K562 (cell line): Measurements from ENCODE around the gene TMEM116. TPM values are rescaled to one million over a fixed set of nuclear protein-coding genes. Genes with fewer than 3 reads are reported as not detected.

Source experiments
- ARID2 ChIP-seq: fragments of 450-650 bp; IDR thresholded peaks from 2 replicates; pipeline ENCODE4 v1.6.1; 2017; ENCODE audit warnings: antibody characterized with exemption, mild to moderate bottlenecking
- BMI1 ChIP-seq: fragments of 150-350 bp; IDR thresholded peaks from 2 replicates; pipeline ENCODE4 v1.6.1; 2014; ENCODE audit warnings: low read length
- CBFB ChIP-seq: sonication (generic); formaldehyde crosslinking; IDR thresholded peaks from 2 replicates; pipeline ENCODE4 v1.4.0; 2020; ENCODE audit warnings: mild to moderate bottlenecking, missing genetic modification reagents
- MBD2 ChIP-seq: sonication (generic); IDR thresholded peaks from 2 replicates; pipeline ENCODE4 v1.6.1; 2016; ENCODE audit warnings: low read depth, borderline replicate concordance
- MEF2A ChIP-seq: IDR thresholded peaks from 2 replicates; pipeline ENCODE4 v1.6.1; 2011; ENCODE audit warnings: low read depth, mild to moderate bottlenecking, low read length, moderate library complexity; ENCODE audit not compliant: control insufficient read depth
- RCOR1 ChIP-seq, 2 experiments: IDR thresholded peaks; 2 replicates each; pipeline ENCODE4 v1.6.1; 2012; ENCODE audit warnings: low read depth in 2 of 2, low read length in 2 of 2, borderline replicate concordance in 1 of 2, improper control_type of control experiment in 1 of 2
- STAT6 ChIP-seq: sonication (generic); formaldehyde crosslinking; IDR thresholded peaks from 2 replicates; pipeline ENCODE4 v1.8.1; 2023; ENCODE audit warnings: mild to moderate bottlenecking, missing genetic modification reagents
- ZBTB40 ChIP-seq, 2 experiments: fragments of 450-650 bp in 1 of 2; sonication (generic) in 1 of 2; formaldehyde crosslinking in 1 of 2; IDR thresholded peaks; 2 replicates each; pipeline versions ENCODE4 v1.7.1 to v1.9.0; 2016 to 2022; ENCODE audit warnings: inconsistent platforms in 1 of 2, mild to moderate bottlenecking in 1 of 2, missing genetic modification reagents in 1 of 2
- ZNF696 ChIP-seq: fragments of 250-450 bp; sonication (Bioruptor Pico); conservative IDR thresholded peaks from 2 replicates; pipeline ENCODE4 v1.4.0; 2020; ENCODE audit warnings: mild to moderate bottlenecking, moderate library complexity
- polyA plus RNA-seq, 8 experiments: library from polyadenylated mRNA; depleted of rRNA in 4 of 8; stranded (reverse) in 5 of 8; unstranded in 3 of 8; fragments of >200 nt; fragmentation: Nextera tagmentation in 2 of 8; fragmentation: Illumina TruSeq in 1 of 8; extraction: Ambion mirVana in 2 of 8; extraction: Trizol in 1 of 8; gene quantifications; 2 replicates each; pipeline versions ENCODE4 v1.2.1 to v1.2.3, GENCODE V29; 2011 to 2014; ENCODE audit warnings: inconsistent platforms in 1 of 8, missing spikeins in 1 of 8
- total RNA-seq, 7 experiments: library from RNA; depleted of rRNA in 6 of 7; stranded (reverse); fragments of >200 nt in 6 of 7; fragmentation: Illumina TruSeq in 2 of 7; extraction: Trizol in 2 of 7; gene quantifications; 2 replicates each; pipeline versions ENCODE4 v1.2.1 to v1.2.3, GENCODE V29; 2011 to 2021; ENCODE audit warnings: low replicate concordance in 1 of 7

TMEM116 gene
- total and polyA plus RNA-seq, 9 of the 15 experiments (the other 6 are each of a cell fraction or from before 2014, with no cell fraction given): 5.2 to 78.6 (median 13.9) TPM

GRCh38 chr12:112012775-112013600 is at the start of gene TMEM116, which contains the start of gene ERP29 (continued):
- TF ChIP-seq ZBTB40 (IDR thresholded peaks at IDR 0.05) (peak; percentile 39), ZBTB40 (CRISPR knock-in tag; IDR thresholded peaks at IDR 0.05) (no peak), ARID2 (peak; percentile 74), MBD2 (peak; percentile 68; the same call in 1 of the 2 replicates), STAT6 (CRISPR knock-in tag) (peak; percentile 85; the same call in 1 of the 2 replicates), MEF2A (peak; percentile 4; the same call in 1 of the 2 replicates), ZNF696 (no peak), BMI1 (no peak), CBFB (CRISPR knock-in tag) (no peak), RCOR1 (IDR thresholded peaks at IDR 0.05; ENCODE audit: borderline replicate concordance in 1 of 2, low read depth in 2 of 2, low read length in 2 of 2) (0 out of 4 replicates have a peak, but pooled peaks of 1 of the 2 experiments have one; percentile 28)
